H1 (cell line): ENCODE data around the gene CYREN. TPM values are rescaled to one million over a fixed set of nuclear protein-coding genes. Genes with fewer than 3 reads are reported as not detected.

Experiments used
- CREB1 ChIP-seq: IDR thresholded peaks from 2 replicates; pipeline ENCODE4 v1.6.1; 2012; ENCODE audit warnings: inconsistent platforms
- SP1 ChIP-seq: IDR thresholded peaks from 2 replicates; pipeline ENCODE4 v1.6.1; 2011; ENCODE audit warnings: low read depth, low read length
- polyA plus RNA-seq, 7 experiments: library from polyadenylated mRNA; depleted of rRNA in 3 of 7; stranded (reverse) in 5 of 7; unstranded in 2 of 7; fragments of >200 nt in 5 of 7; fragments of 200-250 nt in 2 of 7; gene quantifications; 1 replicate in 5 of 7; 2 replicates in 1 of 7; 4 replicates in 1 of 7; pipeline versions ENCODE4 v1.2.1 to v1.2.3, GENCODE V29; 2011 to 2013; ENCODE audit warnings: missing spikeins in 2 of 7, mixed read lengths in 2 of 7
- total RNA-seq: library from RNA; stranded (reverse); fragmentation: NEBNext Ultra II Directional; extraction: Animal tissue kit (Norgen Biotek cat#: 25700); gene quantifications from 2 replicates; pipeline ENCODE4 v1.2.1, GENCODE V29; 2021
- TF ChIP-seq, protein P1 (sequence below): fragments of 300-600 bp; sonication (generic); IDR thresholded peaks from 2 replicates; pipeline ENCODE4 v1.7.1; 2012; ENCODE audit warnings: low read length, moderate library complexity, mild to moderate bottlenecking, inconsistent platforms; ENCODE audit not compliant: insufficient replicate concordance
- TF ChIP-seq, protein P2 (sequence below): IDR thresholded peaks from 2 replicates; pipeline ENCODE4 v1.6.1; 2011; ENCODE audit warnings: low read length, improper control_type of control experiment

The CYREN gene
- total and polyA plus RNA-seq, 2 of the 8 experiments (the other 6 are each of a cell fraction or from before 2014, with no cell fraction given), result 25.1 to 46.2 TPM

- TF ChIP-seq, protein P1, sequence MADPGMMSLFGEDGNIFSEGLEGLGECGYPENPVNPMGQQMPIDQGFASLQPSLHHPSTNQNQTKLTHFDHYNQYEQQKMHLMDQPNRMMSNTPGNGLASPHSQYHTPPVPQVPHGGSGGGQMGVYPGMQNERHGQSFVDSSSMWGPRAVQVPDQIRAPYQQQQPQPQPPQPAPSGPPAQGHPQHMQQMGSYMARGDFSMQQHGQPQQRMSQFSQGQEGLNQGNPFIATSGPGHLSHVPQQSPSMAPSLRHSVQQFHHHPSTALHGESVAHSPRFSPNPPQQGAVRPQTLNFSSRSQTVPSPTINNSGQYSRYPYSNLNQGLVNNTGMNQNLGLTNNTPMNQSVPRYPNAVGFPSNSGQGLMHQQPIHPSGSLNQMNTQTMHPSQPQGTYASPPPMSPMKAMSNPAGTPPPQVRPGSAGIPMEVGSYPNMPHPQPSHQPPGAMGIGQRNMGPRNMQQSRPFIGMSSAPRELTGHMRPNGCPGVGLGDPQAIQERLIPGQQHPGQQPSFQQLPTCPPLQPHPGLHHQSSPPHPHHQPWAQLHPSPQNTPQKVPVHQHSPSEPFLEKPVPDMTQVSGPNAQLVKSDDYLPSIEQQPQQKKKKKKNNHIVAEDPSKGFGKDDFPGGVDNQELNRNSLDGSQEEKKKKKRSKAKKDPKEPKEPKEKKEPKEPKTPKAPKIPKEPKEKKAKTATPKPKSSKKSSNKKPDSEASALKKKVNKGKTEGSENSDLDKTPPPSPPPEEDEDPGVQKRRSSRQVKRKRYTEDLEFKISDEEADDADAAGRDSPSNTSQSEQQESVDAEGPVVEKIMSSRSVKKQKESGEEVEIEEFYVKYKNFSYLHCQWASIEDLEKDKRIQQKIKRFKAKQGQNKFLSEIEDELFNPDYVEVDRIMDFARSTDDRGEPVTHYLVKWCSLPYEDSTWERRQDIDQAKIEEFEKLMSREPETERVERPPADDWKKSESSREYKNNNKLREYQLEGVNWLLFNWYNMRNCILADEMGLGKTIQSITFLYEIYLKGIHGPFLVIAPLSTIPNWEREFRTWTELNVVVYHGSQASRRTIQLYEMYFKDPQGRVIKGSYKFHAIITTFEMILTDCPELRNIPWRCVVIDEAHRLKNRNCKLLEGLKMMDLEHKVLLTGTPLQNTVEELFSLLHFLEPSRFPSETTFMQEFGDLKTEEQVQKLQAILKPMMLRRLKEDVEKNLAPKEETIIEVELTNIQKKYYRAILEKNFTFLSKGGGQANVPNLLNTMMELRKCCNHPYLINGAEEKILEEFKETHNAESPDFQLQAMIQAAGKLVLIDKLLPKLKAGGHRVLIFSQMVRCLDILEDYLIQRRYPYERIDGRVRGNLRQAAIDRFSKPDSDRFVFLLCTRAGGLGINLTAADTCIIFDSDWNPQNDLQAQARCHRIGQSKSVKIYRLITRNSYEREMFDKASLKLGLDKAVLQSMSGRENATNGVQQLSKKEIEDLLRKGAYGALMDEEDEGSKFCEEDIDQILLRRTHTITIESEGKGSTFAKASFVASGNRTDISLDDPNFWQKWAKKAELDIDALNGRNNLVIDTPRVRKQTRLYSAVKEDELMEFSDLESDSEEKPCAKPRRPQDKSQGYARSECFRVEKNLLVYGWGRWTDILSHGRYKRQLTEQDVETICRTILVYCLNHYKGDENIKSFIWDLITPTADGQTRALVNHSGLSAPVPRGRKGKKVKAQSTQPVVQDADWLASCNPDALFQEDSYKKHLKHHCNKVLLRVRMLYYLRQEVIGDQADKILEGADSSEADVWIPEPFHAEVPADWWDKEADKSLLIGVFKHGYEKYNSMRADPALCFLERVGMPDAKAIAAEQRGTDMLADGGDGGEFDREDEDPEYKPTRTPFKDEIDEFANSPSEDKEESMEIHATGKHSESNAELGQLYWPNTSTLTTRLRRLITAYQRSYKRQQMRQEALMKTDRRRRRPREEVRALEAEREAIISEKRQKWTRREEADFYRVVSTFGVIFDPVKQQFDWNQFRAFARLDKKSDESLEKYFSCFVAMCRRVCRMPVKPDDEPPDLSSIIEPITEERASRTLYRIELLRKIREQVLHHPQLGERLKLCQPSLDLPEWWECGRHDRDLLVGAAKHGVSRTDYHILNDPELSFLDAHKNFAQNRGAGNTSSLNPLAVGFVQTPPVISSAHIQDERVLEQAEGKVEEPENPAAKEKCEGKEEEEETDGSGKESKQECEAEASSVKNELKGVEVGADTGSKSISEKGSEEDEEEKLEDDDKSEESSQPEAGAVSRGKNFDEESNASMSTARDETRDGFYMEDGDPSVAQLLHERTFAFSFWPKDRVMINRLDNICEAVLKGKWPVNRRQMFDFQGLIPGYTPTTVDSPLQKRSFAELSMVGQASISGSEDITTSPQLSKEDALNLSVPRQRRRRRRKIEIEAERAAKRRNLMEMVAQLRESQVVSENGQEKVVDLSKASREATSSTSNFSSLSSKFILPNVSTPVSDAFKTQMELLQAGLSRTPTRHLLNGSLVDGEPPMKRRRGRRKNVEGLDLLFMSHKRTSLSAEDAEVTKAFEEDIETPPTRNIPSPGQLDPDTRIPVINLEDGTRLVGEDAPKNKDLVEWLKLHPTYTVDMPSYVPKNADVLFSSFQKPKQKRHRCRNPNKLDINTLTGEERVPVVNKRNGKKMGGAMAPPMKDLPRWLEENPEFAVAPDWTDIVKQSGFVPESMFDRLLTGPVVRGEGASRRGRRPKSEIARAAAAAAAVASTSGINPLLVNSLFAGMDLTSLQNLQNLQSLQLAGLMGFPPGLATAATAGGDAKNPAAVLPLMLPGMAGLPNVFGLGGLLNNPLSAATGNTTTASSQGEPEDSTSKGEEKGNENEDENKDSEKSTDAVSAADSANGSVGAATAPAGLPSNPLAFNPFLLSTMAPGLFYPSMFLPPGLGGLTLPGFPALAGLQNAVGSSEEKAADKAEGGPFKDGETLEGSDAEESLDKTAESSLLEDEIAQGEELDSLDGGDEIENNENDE, result no peak
- TF ChIP-seq SP1 (no peak), CREB1 (no peak)
- TF ChIP-seq, protein P2, sequence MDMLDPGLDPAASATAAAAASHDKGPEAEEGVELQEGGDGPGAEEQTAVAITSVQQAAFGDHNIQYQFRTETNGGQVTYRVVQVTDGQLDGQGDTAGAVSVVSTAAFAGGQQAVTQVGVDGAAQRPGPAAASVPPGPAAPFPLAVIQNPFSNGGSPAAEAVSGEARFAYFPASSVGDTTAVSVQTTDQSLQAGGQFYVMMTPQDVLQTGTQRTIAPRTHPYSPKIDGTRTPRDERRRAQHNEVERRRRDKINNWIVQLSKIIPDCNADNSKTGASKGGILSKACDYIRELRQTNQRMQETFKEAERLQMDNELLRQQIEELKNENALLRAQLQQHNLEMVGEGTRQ, result no peak
Observed at GRCh38 chr7:135193615-135194081, 23.1 kb upstream of the CYREN start (continued).
